ENCODE measurements around the gene FCGR3A. TPM values are rescaled to one million over a fixed set of nuclear protein-coding genes. Genes with fewer than 3 reads are reported as not detected.

The FCGR3A gene
- total and polyA plus RNA-seq, 2 of the 8 experiments (the other 6 are each of a cell fraction or from before 2014, with no cell fraction given), result not detected

DNA sequence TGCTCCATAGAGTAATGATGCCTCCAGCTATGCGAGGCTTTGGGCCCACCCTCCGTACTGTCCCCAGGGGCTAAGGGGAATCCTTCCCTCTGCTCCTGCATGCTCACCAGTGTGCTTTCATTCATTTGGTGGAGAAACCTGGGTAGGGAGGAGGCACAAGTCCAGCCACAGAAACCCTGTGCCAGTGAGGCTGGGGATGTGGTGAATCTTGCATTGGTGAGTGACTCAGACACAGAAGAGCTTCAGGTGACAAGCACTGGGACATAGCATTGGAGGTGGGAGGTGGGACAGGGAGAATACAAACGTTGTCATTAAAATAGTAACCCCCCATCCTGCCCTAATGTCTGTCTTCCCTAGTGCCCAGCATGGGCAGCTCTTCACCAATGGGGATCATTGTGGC, 39.1 kb downstream of the FCGR3A start:
- Histone ChIP-seq H3K4me1 (replicated peaks in 1 of 4; ENCODE audit: control insufficient read depth in 3 of 4, insufficient read depth in 4 of 4, low read length in 3 of 4) (peaks cover 0 to 6% (median 0%) of the 10 kb centered on the region in 4 experiments; a peak in 4 of 7 replicates), H3K4me3 (ENCODE audit: extremely low read depth in 1 of 4, insufficient read depth in 2 of 4, low read depth in 3 of 4, low read length in 4 of 4) (no peak overlapping the region), H3K56ac (replicated peaks; ENCODE audit: insufficient read length, low read depth, low read length) (no peak overlapping the region), H3K27me3 (replicated peaks in 1 of 4; ENCODE audit: control insufficient read depth in 3 of 4, extremely low read depth in 1 of 4, insufficient read depth in 3 of 4, low read length in 3 of 4) (no peaks in the 10 kb centered on the region), H4K91ac (replicated peaks; ENCODE audit: insufficient read length, low read length) (no peak overlapping the region), H3K36me3 (ENCODE audit: control insufficient read depth in 2 of 4, insufficient read depth in 4 of 4, low read length in 3 of 4) (no peaks in the 10 kb centered on the region), H3K9me3 (ENCODE audit: insufficient read depth in 2 of 2, low read depth in 1 of 2, low read length in 1 of 2) (no peaks in the 10 kb centered on the region), H2BK120ac (replicated peaks; ENCODE audit: low read depth, low read length) (no peak overlapping the region), H4K5ac (ENCODE audit: insufficient read length, low read depth, low read length) (no peak overlapping the region), H2AK5ac (ENCODE audit: low read depth, low read length) (no peak overlapping the region), H2BK15ac (ENCODE audit: low read length) (no peak overlapping the region), H3K27ac (ENCODE audit: low read depth, low read length) (no peak overlapping the region), H3K14ac (ENCODE audit: insufficient read length) (no peak overlapping the region), H2BK5ac (ENCODE audit: low read depth, low read length) (no peak overlapping the region), H2AFZ (ENCODE audit: low read length) (no peak overlapping the region), H3K79me2 (ENCODE audit: control insufficient read depth in 1 of 2, insufficient read depth in 2 of 2, low read length in 2 of 2) (no peaks in the 10 kb centered on the region), H2BK12ac (ENCODE audit: low read depth, low read length) (no peak overlapping the region), H3K4me2 (ENCODE audit: insufficient read depth in 1 of 2, low read depth in 2 of 2, low read length in 2 of 2) (no peak overlapping the region), H4K20me1 (replicated peaks in 1 of 2; ENCODE audit: control insufficient read depth in 1 of 2, insufficient read depth in 2 of 2, low read length in 2 of 2) (no peaks in the 10 kb centered on the region), H3K23me2 (ENCODE audit: low read depth, low read length) (no peaks in the 10 kb centered on the region), H3K79me1 (ENCODE audit: low read depth, low read length) (no peaks in the 10 kb centered on the region), H3K18ac (ENCODE audit: extremely low read depth, low read length) (no peak overlapping the region), H3K23ac (ENCODE audit: insufficient read length) (no peak overlapping the region), H4K8ac (ENCODE audit: extremely low read depth, insufficient read depth, low read length) (no peak overlapping the region), H2BK20ac (ENCODE audit: low read length) (no peak overlapping the region), H3K9ac (replicated peaks in 1 of 4; ENCODE audit: extremely low read depth in 1 of 4, low read depth in 3 of 4, low read length in 3 of 4) (no peak overlapping the region), H3K4ac (replicated peaks; ENCODE audit: insufficient read length, low read depth, low read length) (no peak overlapping the region)
- DNase-seq (ENCODE audit: low read depth in 1 of 2, low spot score in 2 of 2) (no peak), FAIRE-seq (no peak)
- ChIA-PET POLR2A (ENCODE audit: partially characterized antibody) (no interaction called here), CTCF (ENCODE audit: partially characterized antibody) (interaction anchor here (0.8 to 3.2 kb wide), 6 partner anchors 8 to 228 kb away, joined by 3 to 14 read pairs (median 3); no protein-coding TSS in a partner anchor)
- 91% methylated on average over 3 of the region's 3 CpGs; no CpG with 5 or more reads in 1 of the 2 experiments for WGBS, 2 experiments (ENCODE audit: extremely low coverage in 1 of 2, insufficient coverage in 1 of 2, insufficient read length in 1 of 2, insufficient replicate concordance in 2 of 2, low coverage in 1 of 2, low lambda C conversion rate in 2 of 2, missing lambda C conversion rate in 1 of 2)
- TF ChIP-seq RXRA (IDR thresholded peaks at IDR 0.05; ENCODE audit: insufficient read depth, low read depth, low read length), result no peak

Data from H1 (cell line).